LNCaP clone FGC (cell line): ENCODE measurements around the gene TSEN15.

Source experiments
- DNase-seq: peaks from one replicate; pipeline ENCODE4 v3.0.0-alpha.2; 2011; ENCODE audit warnings: low read depth
- H3K4me3 ChIP-seq: 2 replicates; pipeline ENCODE4 v1.5.1; 2011; ENCODE audit warnings: mild to moderate bottlenecking, low read depth, low read length, control low read depth
- CTCF ChIP-seq: IDR thresholded peaks from 2 replicates; pipeline ENCODE4 v1.5.1; 2012; ENCODE audit warnings: mild to moderate bottlenecking; ENCODE audit not compliant: control insufficient read depth, insufficient read depth; ENCODE audit errors: extremely low read depth

The TSEN15 gene

GRCh38 chr1:184062640-184063286, 11.2 kb downstream of the TSEN15 start:
- no peak overlapping the region for H3K4me3 ChIP-seq
- no peak for TF ChIP-seq CTCF

GRCh38 chr1:184065559-184065958, 14.0 kb downstream of the TSEN15 start:
- TF ChIP-seq CTCF, result no peak
- H3K4me3 ChIP-seq, result no peak overlapping the region
- no peak for DNase-seq

More at GRCh38 chr1:184062640-184063286, 11.2 kb downstream of the TSEN15 start:
- DNase-seq, result no peak

GRCh38 chr1:184068354-184068753, 16.8 kb downstream of the TSEN15 start:
- H3K4me3 ChIP-seq, result no peak overlapping the region
- TF ChIP-seq CTCF, result no peak
- DNase-seq, result no peak

GRCh38 chr1:184069675-184070074, 18.1 kb downstream of the TSEN15 start:
- no peak for TF ChIP-seq CTCF
- no peak for DNase-seq
- no peak overlapping the region for H3K4me3 ChIP-seq

- no peak for DNase-seq
- no peak for TF ChIP-seq CTCF
- no peak overlapping the region for H3K4me3 ChIP-seq
These were observed 20.8 kb downstream of the TSEN15 start for GRCh38 chr1:184072376-184072775.

- DNase-seq, result no peak
- H3K4me3 ChIP-seq, result no peak overlapping the region
- TF ChIP-seq CTCF, result no peak
These were observed 22.9 kb downstream of the TSEN15 start for GRCh38 chr1:184074383-184074782.
